Muscle layer of colon (tissue), 2 donors: Measurements from ENCODE around the gene SH3RF2.

ENCODE experiments used
- H3K27ac ChIP-seq: one replicate; pipeline ENCODE4 v1.7.0; 2013; ENCODE audit warnings: low read depth, mild to moderate bottlenecking, low read length, moderate library complexity
- H3K27me3 ChIP-seq, 2 donors: one replicate each; pipeline ENCODE4 v1.7.0; 2013; ENCODE audit warnings: low read length in 2 of 2, mild to moderate bottlenecking in 2 of 2; ENCODE audit not compliant: insufficient read depth in 2 of 2, control insufficient read depth in 1 of 2
- H3K36me3 ChIP-seq: one replicate; pipeline ENCODE4 v1.7.0; 2013; ENCODE audit warnings: mild to moderate bottlenecking, low read length; ENCODE audit not compliant: insufficient read depth
- H3K4me1 ChIP-seq: one replicate; pipeline ENCODE4 v1.7.0; 2013; ENCODE audit warnings: mild to moderate bottlenecking, low read length; ENCODE audit not compliant: insufficient read depth
- H3K4me3 ChIP-seq, 2 donors: one replicate each; pipeline ENCODE4 v1.7.0; 2013; ENCODE audit warnings: low read length in 2 of 2, low read depth in 1 of 2, mild to moderate bottlenecking in 1 of 2, moderate library complexity in 1 of 2
- H3K9ac ChIP-seq: one replicate; pipeline ENCODE4 v1.7.0; 2013; ENCODE audit warnings: low read length
- H3K9me3 ChIP-seq: one replicate; pipeline ENCODE4 v1.7.0; 2013; ENCODE audit warnings: mild to moderate bottlenecking, low read length
- donor health status: abdominal sarcoma.
- donor health status: Adenocarcinoma of cecum.

The SH3RF2 gene

DNA sequence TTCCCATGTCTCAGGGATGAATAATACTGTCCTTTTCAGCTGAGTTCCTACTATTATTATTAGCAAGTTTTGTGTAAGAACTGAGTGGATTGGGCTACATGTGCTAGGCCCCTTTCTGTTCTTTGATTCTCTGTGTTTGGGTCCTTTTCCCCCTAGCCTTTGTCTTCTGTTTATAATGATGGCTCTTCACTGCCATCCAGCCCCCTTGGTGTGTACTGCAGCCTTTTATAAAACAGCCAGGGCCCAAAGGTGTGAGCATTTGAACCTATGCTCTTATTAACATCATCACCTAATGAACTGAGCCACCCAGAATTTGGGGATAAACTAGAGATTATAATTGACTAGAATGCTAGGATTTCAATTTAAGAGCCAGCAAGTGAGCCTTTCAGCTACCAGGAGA, 116.4 kb downstream of the SH3RF2 start:
- no peaks in the 10 kb centered on the region for H3K9me3 ChIP-seq
- no peak overlapping the region for H3K9ac ChIP-seq
- H3K27ac ChIP-seq, result no peak overlapping the region
- no peaks in the 10 kb centered on the region for H3K36me3 ChIP-seq
- no peaks in the 10 kb centered on the region for H3K27me3 ChIP-seq
- no peak overlapping the region for H3K4me3 ChIP-seq
- H3K4me1 ChIP-seq, result no peaks in the 10 kb centered on the region

DNA sequence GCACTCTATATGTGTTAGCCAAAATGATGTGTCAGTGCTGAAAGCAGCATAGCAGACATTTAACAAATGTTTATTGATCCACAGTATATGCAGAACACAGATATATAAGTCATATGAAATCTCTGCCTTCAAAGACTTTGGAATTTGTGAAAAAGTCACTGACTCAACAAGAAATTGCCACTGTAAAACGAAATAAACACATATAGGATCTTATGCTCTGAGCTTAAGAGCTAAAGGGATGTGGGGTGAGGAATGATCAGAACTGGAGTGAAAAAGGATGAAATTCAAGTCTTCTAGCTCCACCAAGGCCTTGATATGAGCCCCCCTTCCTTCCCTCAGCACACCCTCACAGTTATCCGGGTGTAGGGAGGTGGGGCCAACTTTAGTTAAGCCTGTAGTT, 119.1 kb downstream of the SH3RF2 start:
- H3K27me3 ChIP-seq, result no peaks in the 10 kb centered on the region
- H3K9ac ChIP-seq, result no peak overlapping the region
- H3K36me3 ChIP-seq, result no peaks in the 10 kb centered on the region
- H3K4me3 ChIP-seq, result no peak overlapping the region
- H3K4me1 ChIP-seq, result no peaks in the 10 kb centered on the region
- no peak overlapping the region for H3K27ac ChIP-seq
- no peaks in the 10 kb centered on the region for H3K9me3 ChIP-seq

DNA sequence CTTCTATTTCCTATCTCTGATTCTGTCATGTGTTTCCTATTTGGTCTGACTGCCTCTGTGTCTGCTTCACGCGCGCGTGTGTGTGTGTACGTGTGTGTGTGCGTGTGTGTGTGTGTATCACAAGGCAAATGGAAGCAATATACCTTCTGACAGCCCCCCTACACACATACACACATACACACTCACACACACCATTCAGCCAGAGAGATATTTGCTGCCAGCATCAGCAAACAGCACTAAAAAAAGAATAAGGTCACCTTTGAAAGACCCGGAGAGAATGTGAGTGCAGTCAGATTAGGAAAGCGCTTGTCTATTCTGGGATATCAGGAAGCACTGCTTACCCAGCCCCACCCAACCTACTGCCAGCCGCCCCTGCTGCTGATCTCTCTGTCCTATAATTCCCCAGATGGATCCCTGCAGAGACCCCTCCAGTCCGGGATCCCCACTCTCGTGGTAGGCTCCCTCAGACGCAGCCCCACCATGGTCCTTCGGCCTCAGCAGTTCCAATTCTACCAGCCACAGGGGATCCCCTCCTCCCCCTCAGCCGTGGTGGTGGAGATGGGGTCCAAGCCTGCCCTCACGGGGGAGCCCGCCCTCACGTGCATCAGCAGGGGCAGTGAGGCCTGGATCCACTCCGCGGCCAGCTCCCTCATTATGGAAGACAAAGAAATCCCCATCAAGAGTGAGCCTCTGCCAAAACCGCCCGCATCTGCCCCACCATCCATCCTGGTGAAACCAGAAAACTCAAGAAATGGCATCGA, 123.3 kb downstream of the SH3RF2 start:
- H3K36me3 ChIP-seq, result no peaks in the 10 kb centered on the region
- H3K27ac ChIP-seq, result no peak overlapping the region
- H3K4me1 ChIP-seq, result no peaks in the 10 kb centered on the region
- H3K9ac ChIP-seq, result no peak overlapping the region
- no peaks in the 10 kb centered on the region for H3K27me3 ChIP-seq
- no peak overlapping the region for H3K4me3 ChIP-seq
- H3K9me3 ChIP-seq, result no peaks in the 10 kb centered on the region

DNA sequence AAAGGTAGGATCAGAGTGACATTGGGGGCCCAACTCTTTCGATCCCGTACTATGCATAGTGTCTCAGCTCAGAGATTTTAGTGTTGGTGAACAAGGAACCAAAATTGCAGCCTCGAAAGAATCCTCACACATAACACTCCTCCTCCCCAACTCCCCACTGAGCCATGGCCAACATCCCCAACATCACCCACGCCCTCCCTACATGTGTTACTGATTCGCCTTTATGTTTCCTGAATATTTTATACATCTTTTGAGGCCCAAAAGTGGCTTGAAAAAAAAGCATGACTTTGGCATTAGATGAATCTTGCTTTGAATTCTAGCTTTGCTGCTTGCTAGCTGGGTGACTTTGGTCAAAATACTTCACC, 123.8 kb downstream of the SH3RF2 start:
- Histone ChIP-seq H3K36me3 (no peaks in the 10 kb centered on the region), H3K27ac (no peak overlapping the region)

DNA sequence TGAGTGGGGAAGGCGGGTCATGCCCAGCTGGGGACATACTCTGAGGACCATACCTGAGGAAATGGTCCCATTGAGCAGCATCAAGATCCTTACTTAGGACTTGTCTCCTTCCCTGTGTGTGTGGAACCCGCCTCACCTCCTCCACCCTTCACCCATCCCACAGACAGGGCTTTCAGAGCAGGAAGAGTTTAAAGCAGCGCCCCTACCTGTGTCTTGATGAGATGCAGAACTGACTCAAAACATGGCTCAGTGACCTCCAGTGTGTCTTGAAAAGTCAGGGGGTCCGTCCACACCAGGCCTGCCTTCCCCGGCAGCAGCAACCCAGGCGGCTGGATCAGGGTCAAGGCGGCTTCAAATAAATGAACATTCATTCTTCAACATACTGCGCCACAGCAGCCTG, 130.6 kb downstream of the SH3RF2 start:
- no peaks in the 10 kb centered on the region for H3K4me1 ChIP-seq
- H3K36me3 ChIP-seq, result no peaks in the 10 kb centered on the region
- no peaks in the 10 kb centered on the region for H3K27me3 ChIP-seq
- H3K27ac ChIP-seq, result no peak overlapping the region
- H3K9me3 ChIP-seq, result no peaks in the 10 kb centered on the region
- H3K4me3 ChIP-seq, result no peak overlapping the region
- no peak overlapping the region for H3K9ac ChIP-seq

More for the DNA sequence above, 123.8 kb downstream of the SH3RF2 start:
- H3K9ac ChIP-seq, result no peak overlapping the region
- H3K27me3 ChIP-seq, result no peaks in the 10 kb centered on the region
- H3K4me1 ChIP-seq, result no peaks in the 10 kb centered on the region
- H3K9me3 ChIP-seq, result no peaks in the 10 kb centered on the region
- H3K4me3 ChIP-seq, result no peak overlapping the region

DNA sequence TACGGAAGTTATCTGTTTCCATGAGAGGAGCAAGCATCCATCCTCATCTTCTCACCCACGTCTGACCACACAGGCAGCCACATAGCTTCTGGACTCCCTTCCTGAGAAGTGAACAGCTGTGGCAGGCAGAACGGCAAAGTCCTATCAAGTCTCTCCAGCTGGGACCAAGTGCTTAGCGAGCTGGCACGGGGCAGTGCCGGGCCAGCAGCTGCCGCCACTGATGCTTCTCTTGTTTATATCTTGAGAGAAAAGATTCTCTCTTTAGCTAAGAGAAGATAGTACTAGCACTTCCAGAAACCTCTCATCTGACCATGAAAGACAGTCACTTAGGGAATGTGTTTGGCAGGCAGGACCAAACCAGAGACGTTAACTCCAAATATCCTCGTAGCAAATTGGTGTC, 131.8 kb downstream of the SH3RF2 start:
- Histone ChIP-seq H3K36me3 (no peaks in the 10 kb centered on the region), H3K9me3 (no peaks in the 10 kb centered on the region), H3K27ac (no peak overlapping the region), H3K27me3 (no peaks in the 10 kb centered on the region), H3K9ac (no peak overlapping the region), H3K4me1 (no peaks in the 10 kb centered on the region), H3K4me3 (no peak overlapping the region)

DNA sequence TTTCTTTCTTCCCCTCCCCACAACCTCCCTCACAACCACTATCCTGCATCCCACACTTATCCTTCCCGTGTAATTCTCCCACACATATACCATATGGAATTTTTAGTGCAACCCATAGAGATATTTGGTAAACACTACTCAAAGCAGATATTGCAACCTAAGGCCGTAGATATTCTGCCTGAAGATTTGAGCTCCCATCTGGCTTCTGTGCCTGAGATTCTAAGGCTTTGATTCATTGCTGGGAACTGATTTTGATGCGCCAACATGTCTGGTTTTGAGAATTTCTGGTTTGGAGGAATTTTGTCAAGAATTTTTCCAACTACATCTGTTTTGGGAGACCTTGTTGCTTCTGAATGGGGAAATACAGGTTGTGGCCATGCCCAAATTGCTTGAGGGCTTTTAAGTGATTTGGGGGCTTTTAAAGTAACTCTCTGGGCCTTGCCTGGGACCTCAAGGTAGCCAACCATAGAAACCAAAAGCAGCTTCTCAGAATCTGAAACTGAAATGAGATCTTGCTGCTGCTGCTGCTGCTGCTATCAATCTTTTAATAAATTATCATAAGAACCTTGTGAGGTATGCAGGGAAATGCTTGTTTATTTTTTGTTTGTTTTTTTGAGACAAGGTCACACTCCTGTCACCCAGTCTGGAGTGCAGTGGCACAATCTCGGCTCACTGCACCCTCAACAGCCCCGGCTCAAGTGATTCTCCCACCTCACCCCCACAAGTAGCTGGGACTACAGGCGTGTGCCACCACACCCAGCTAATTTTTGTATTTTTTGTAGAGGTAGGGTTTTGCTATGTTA, 132.8 kb downstream of the SH3RF2 start:
- Histone ChIP-seq H3K27ac (no peak overlapping the region), H3K36me3 (no peaks in the 10 kb centered on the region), H3K27me3 (no peaks in the 10 kb centered on the region), H3K4me3 (no peak overlapping the region), H3K4me1 (no peaks in the 10 kb centered on the region), H3K9me3 (no peaks in the 10 kb centered on the region), H3K9ac (no peak overlapping the region)

DNA sequence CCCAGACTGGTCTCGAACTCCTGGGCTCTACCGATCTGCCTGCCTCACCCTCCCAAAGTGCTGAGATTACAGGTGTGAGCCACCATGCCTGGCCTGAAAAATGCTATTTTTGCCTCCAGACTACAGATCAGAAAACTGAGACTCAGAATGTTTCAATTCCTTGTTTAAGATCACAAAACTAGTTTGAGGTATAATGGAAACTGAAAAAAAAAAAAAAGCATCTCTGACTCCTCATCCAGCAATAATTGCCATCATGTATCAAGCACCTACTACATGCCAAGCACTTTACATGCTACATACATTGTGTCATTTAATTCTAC, 133.4 kb downstream of the SH3RF2 start:
- Histone ChIP-seq H3K9me3 (no peaks in the 10 kb centered on the region), H3K36me3 (no peaks in the 10 kb centered on the region), H3K27ac (no peak overlapping the region), H3K27me3 (no peaks in the 10 kb centered on the region), H3K9ac (no peak overlapping the region), H3K4me1 (no peaks in the 10 kb centered on the region), H3K4me3 (no peak overlapping the region)

DNA sequence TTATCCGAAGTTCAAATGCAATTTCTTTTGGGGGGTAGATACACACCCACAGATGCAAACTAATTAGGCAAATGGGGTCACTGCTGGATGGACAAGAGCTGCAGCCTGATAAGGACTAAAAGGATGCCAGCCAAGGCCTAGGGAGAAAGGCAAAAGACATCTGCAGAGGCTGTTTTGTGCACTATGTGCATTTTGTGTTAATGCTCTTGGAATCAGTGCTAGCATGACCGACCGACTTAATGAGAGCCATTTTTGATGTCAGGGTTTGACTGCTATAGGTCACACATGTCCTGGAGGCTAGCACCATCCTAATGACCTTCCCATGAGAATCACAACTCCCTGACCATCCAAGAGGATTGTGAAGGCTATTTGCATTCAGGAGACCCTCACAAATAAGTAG, 134.4 kb downstream of the SH3RF2 start:
- Histone ChIP-seq H3K9me3 (no peaks in the 10 kb centered on the region), H3K4me1 (no peaks in the 10 kb centered on the region), H3K36me3 (no peaks in the 10 kb centered on the region), H3K27ac (no peak overlapping the region), H3K9ac (no peak overlapping the region), H3K27me3 (no peaks in the 10 kb centered on the region), H3K4me3 (no peak overlapping the region)

- H3K27me3 ChIP-seq, result no peaks in the 10 kb centered on the region
- no peak overlapping the region for H3K9ac ChIP-seq
- no peaks in the 10 kb centered on the region for H3K36me3 ChIP-seq
- no peaks in the 10 kb centered on the region for H3K4me1 ChIP-seq
- no peaks in the 10 kb centered on the region for H3K9me3 ChIP-seq
- H3K4me3 ChIP-seq, result no peak overlapping the region
- no peak overlapping the region for H3K27ac ChIP-seq
Measured at GRCh38 chr5:146071171-146071570, 134.8 kb downstream of the SH3RF2 start.

DNA sequence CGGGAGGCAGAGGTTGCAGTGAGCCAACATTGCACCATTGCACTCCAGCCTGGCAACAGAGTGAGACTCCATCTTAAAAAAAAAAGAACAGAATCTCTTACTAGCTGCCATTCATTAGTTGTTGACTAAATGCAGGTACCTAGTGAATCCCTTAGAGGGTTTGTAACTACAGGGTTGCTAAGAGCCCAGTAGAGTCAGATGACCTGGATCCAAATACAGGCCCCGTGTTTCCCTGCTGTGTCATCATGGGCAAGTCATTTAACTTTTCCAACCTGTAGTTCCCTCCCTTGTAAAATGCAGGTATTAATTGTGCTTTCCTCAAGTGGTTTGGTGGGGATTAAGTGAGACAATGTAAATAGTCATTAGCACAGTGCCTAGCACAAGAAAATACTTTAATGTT, 136.2 kb downstream of the SH3RF2 start:
- Histone ChIP-seq H3K27me3 (no peaks in the 10 kb centered on the region), H3K27ac (no peak overlapping the region), H3K9me3 (no peaks in the 10 kb centered on the region), H3K4me1 (no peaks in the 10 kb centered on the region), H3K36me3 (no peaks in the 10 kb centered on the region), H3K4me3 (no peak overlapping the region), H3K9ac (no peak overlapping the region)
